Mammary epithelial cell (primary cell): ENCODE measurements around the gene KBTBD8.

Experiments used
- EZH2 ChIP-seq: IDR thresholded peaks from 2 replicates; pipeline ENCODE4 v1.6.1; 2012; ENCODE audit warnings: low read length, inconsistent platforms, borderline replicate concordance
- TF ChIP-seq, protein P1 (sequence below), 2 donors: IDR thresholded peaks in 1 of 2; conservative IDR thresholded peaks in 1 of 2; 2 replicates each; pipeline ENCODE4 v1.5.1; 2011 to 2012; ENCODE audit warnings: inconsistent platforms in 2 of 2, low read length in 2 of 2, mild to moderate bottlenecking in 2 of 2, control low read depth in 1 of 2, low read depth in 1 of 2; ENCODE audit not compliant: insufficient read depth in 1 of 2; ENCODE audit errors: extremely low read depth in 1 of 2

GRCh38 chr3:66985336-66985920, 12.7 kb upstream of the KBTBD8 start:
- TF ChIP-seq, protein P1, sequence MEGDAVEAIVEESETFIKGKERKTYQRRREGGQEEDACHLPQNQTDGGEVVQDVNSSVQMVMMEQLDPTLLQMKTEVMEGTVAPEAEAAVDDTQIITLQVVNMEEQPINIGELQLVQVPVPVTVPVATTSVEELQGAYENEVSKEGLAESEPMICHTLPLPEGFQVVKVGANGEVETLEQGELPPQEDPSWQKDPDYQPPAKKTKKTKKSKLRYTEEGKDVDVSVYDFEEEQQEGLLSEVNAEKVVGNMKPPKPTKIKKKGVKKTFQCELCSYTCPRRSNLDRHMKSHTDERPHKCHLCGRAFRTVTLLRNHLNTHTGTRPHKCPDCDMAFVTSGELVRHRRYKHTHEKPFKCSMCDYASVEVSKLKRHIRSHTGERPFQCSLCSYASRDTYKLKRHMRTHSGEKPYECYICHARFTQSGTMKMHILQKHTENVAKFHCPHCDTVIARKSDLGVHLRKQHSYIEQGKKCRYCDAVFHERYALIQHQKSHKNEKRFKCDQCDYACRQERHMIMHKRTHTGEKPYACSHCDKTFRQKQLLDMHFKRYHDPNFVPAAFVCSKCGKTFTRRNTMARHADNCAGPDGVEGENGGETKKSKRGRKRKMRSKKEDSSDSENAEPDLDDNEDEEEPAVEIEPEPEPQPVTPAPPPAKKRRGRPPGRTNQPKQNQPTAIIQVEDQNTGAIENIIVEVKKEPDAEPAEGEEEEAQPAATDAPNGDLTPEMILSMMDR (conservative IDR thresholded peaks at IDR 0.05 in 1 of 2, IDR thresholded peaks at IDR 0.05 in 1 of 2; ENCODE audit: extremely low read depth in 1 of 2, insufficient read depth in 1 of 2, low read depth in 1 of 2, low read length in 2 of 2), result no peak
- no peak for TF ChIP-seq EZH2
